Mesenteric fat pad (tissue), 1 donor: Measurements from ENCODE around the gene VAMP8. TPM values are rescaled to one million over a fixed set of nuclear protein-coding genes. Genes with fewer than 3 reads are reported as not detected.
"Not testable (repeated sequence)": the region's sequence is repeated elsewhere in the genome, so short reads cannot be mapped to it uniquely, and the experiment has no call there.

Experiments
- DNase-seq: peaks from one replicate; pipeline ENCODE4 v3.0.0-alpha.2; 2020; ENCODE audit warnings: low spot score
- total RNA-seq: library from RNA; stranded (reverse); fragmentation: NEBNext Ultra II Directional; extraction: Animal tissue kit (Norgen Biotek cat#: 25700); gene quantifications from one replicate; pipeline ENCODE4 v1.2.1, GENCODE V29; 2021
- donor health status: DM: yes; HTN: yes; CAD: no.

The VAMP8 gene
- total RNA-seq, 1 donor from 2014 or later = 73.3 TPM

DNA sequence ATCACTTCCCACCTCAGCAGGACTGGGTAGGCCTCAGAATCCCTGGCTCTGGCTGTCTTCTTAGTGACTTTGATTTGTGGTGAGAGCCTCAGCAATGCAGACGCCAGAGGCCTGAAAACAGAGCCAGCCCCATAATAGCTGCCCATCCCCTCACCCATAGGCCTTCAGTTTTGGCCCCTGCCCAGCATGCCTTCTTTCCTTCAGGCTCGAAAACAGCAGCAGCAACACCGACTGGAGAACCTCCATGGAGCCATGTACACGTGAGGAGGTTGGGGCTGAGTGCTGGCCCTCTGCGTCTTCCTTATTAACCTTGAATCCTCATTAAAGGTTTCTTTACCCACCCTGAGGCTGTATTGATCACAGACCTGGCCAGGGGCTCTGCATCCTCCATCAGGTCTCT lies 19.9 kb downstream of the VAMP8 start:
- DNase-seq = no peak

DNA sequence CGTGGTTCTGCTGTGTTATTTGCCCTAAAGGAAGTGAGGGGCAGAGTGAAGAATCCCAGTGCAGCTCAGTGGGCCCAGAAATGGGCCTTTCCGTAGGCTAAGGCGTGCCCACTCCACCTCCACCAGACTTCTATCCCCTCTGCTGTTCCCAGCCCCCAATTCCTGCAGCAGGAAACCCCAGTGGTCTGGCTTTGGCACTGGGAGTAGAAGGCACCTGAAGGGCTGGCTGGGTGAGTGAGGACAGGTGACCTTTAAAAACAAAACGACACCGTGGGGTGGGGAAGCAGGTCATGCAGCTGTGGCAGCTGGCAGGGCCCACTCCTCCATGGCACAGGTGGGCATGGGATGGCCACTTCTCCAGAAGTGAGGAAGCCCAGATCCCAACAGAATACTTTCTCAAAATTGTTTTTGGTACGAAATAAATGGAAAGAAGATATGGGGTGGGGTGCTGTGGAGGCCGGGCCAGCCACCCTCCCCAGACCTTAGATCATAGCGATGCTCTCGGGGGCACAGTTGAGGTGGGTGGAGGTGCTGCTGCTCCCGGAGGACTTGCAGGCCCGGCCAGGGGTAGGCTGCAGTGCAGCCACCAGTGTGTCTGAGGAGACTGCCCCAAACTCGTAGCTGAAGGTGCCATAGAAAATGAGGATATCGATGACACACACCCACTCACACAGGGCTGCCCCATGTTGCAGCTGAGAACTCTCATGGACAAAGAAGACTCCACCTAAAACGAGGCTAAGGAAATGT lies 21.4 kb downstream of the VAMP8 start:
- no peak for DNase-seq

DNA sequence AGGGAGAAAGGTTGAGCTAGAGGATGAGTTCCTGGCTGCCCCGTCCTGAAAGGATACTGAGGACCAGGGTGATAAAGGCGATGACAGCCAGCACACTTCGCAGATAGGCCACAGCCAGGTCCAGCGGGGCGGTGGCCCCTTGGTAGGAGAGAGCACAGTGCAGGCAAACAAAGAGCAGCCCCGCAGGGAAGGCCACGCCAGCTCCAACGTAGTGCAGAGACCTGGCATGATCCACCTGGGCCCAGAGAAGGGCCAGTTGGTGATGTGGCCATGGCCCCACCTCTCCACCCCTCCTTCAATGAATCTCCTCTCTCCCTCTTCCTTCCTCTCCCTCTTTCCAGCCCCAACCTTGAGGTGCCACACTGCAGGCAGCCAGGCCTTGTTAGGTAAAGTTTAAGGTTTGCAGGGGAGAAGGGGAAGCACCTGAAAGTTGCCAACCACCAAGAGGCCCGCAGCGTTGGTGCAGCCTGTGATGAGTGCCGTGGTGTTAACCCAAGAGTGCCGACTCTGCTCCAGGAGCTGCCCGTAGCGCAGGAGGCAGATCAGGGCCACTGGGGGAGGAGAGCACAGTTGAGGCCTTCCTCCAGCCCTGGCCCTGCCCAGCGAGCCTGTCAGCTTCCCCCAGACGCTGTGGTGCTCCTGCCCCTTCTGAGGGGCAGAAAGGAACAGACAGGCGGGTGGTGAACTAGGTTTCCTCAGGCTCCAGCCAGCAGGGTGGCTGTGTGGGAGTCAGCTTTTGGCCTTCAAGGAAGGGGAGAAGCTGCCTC lies 22.3 kb downstream of the VAMP8 start:
- DNase-seq = no peak

DNA sequence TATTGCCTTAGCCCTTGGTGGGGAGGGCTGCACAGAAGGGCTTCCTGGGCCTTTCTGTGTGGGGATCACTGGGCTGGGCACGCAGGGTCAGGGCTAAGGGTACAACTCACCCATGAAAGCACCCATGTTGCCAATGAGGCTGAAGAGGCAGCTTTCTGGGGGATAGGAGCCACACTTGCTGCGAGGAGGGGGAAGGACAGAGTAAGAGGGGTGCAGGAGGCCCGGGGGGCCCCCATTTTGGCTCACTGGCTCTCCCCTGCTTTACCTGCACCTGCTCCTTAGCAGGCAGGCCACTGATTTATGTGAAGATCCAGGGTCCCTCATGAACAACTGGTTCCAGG lies 22.8 kb downstream of the VAMP8 start:
- no peak for DNase-seq

DNA sequence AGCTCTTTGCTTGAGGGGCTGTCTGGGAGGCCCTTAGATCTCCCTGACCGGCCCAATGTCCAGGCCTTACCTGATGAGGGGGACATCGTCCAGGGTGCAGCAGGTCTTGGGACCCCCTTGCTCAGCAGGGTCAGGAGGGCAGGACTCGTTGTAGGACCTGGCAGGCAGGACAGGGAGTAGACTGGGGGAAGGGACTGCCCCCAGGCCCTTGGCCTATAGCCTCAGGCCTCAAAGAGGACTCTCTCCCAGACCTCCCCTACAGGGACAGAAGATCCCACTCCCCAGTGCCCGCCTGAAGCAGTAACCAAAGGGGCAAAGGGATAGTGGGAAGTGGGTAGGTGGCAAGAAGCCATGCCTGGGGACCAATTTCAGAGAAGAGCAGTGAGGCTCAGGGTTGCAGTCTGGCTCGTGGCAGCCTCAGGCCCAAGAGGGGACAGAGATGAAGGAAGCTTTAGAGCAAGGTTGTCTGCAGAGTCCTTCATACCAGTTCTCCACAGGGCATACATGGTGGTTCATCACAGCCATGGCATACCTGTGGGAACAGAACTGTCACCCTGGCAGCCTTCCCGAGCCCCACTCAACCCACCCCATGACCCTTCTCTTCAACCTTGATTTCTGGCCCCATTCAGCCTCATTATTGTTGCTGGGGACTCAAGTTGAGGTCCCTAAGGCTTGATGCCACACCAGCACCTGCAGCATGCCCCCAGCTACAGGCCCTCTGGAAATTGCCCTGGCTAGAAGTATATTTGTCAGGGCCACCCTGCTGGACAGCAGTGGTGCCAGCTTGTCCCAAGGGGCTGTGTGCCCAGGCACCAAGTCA lies 23.8 kb downstream of the VAMP8 start:
- DNase-seq = no peak

DNA sequence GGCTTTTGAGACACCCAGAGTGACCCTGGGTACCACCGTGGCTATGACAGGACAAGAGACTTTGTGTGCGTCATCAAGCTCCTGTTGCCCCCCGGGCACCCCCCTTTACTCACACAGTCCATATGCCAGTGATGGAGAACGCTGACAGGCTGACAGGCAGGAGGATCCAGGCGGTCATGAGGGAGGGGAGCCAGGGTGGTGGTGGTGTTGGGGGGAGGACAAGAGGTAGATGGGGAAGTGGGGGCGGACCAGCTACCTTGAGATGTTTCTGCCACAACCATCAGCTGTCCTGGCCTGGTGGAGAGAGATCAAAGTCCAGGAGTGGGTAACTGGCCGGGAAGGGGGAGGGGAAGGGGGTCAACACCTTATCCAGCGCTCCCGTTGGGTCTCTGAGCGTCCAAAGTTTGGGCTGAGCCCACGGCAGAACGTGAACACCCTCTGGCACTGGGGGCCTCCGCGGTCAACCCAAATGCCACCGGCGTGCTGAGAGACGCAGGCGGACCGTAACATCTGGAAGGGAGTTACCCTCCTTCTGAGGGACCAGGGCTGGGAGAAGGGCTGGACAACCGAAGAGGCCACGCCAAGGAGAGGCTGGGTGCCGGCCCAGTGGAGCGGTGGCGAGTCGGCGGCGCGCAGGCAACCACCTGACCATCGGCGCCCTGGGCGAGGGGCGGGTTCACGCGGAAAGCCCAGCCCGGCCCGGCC lies 24.5 kb downstream of the VAMP8 start:
- DNase-seq = no peak

DNA sequence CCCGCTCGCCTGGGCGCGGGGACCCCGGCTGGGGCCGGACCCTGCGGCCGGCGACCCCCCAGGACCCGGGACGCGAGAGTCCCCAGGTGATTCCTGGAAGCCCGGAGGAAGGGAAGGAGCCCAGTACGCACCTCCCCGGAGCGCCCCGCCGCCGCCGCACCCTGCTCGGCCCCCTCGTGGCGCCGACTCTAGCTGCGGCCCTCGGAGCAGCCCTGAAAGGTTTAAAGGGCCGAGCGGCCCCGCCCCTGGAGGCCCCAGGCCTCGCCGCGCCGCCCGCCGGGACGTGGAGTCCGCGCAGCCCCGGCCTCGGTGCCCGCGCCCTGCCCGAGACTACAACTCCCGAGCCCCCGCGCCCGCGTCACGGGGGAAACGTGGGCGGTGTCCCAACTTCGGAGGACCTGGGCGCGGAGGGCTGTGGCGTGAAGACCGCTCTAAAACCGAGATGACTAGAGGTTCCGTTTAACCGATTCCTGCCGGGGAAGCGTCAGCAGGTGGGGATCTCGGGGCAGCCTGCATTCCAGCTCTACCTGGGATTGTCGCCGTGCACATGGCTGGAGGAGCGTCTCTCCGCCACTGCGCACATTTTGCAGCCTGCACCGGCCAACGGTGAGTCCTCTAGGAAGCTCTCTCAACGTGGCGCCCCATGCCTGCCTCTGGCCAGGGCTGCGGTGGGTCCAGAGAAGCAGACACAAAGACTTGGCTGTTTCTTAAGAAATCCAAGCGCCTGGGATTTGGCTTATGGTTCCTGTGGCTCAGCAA lies 25.3 kb downstream of the VAMP8 start, which contains the start of gene TMEM150A:
TMEM150A (minus strand) TSS at position 223 of the 759 bp plus-strand sequence. CDS start 750 bp downstream, outside the sequence.
- peak; percentile 98 for DNase-seq

DNA sequence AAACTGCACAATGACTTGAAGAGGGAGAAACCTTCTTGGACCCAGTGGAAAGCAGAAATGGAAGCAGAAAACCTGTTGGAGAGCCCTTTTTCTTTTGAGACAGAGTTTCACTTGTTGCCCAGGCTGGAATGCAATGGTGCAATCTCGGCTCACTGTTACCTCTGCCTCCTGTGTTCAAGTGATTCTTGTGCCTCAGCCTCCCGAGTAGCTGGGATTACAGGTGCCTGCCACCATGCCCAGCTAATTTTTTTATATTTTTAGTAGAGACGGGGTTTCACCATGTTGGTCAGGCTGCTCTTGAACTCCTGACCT lies 26.7 kb downstream of the VAMP8 start:
- not testable (repeated sequence) for DNase-seq

DNA sequence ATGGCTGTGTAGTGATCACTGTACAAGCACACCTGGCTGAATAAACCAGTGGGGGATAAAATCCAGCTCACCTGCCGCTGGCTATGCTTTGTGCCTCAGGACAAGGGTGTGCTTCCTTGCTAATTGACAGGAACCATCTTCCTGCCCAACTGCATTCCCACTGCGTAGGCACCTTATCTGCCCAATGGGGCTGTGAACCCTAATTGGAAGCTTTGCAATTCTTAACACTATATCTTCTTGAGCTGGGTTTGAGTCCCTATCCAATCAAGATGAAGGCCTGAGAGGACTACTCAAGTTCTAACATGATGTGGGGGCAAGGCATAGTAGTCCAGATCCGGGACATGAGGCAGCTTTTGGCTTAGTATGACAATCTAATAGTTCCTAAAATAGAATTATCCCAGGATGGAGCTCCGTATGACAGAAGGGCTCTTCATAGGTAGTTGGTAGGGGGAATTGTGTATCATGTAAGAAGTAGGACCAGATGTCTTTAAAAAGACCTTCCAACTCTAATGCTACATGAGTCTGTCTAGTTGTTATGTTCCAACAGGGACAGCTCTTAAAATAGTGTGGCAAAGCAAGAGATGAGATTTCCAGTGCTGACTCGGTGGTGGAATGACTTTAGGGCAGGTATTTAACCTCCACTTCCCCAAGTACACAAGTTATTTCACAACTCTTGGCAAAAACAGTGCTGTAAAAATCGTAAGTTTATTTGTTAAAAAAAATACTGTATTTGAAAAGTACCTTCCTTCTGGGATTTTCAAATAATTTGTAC lies 27.4 kb downstream of the VAMP8 start:
- DNase-seq = no peak

DNA sequence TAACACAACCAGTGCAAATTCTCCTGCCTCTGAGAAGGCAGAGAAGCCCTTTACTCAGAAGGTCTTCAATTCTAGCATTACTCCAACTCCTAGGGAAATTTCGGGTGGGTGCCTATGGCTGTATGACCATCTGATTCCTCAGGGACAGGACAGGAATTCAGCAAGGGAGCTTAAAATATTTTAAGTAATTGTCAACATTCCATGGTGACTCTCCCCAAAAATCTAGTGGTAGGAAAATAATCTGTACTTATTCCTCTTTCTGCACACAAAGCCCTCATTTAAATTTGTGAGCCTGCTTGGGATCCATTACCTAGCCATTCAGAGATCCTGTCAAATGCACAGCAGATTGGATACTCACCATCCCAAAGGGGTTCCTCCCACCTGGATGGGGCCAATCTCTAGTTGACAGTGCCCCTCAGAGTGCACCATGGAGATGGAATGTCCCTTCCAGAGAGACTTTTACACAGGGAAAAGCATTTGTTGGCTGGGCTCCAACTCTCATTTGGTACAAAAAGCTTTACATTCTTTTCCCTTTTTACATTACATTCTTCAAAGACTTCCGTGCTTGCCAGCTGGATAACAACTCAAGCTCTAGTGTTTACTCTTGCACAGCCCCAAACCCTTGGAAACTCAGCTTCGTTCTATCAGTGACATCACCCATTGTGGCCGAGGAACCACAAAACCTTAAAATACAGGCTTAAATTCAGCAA lies 28.2 kb downstream of the VAMP8 start:
- DNase-seq = no peak

DNA sequence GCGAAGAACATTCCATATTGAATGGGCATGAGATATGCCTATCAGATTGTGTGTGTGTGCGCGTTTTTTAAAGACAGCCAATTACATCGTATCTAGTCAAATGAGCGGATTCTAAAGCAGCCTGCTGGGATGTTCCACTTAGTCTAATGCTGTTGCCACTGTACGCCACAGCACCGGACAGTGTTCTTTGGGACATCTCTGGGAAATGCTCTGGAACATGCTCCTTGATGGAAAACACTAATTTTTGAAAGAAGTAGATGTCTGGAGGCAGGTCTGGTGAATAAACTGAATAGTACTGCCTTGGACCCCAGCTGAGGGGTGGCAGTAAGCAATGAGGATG lies 28.7 kb downstream of the VAMP8 start:
- DNase-seq = no peak

DNA sequence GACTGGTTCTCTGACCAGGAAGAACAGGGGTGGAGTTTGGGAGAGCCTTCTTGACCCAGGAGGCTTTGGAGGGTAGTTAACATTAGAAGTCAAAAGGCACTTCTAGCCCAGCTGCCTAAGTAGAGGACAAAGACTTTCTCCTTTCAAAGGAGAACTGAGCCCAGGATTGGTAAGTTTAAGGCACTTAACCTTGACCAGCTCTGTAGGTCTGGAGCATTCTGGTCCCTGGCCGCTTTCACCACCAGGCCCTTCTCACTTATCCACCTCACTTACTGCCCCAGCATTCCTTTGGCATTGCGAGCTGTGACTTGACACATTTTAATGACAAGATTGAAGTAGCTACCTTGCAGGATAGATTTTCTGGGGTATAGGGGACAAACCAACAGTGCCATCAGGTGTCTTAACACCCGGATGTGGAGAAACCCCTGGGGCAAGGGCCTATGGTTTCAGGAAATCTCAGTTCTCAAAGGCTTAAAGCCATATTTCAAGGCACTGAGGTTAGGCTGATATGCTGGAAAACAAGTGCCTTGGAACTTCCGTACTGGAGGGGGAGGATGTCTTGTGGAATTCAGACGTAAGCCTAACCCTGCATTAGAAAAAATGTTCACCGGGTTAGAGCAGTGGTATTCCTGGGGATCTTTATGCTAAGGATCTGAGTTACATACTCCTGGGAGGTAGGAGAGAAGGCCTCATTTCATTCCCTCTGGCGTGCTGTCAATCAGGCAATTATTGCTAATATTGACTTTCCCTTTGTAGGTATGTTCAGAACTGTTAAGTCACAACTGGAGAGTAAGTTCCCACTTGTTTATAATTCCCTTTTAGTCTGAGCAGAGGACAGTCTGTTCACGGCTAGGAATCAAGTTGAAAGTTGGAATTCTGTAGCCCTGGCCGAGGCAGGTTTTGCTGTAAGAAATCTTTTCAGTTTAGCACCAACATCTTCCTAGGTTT lies 30.2 kb downstream of the VAMP8 start:
- no peak for DNase-seq

DNA sequence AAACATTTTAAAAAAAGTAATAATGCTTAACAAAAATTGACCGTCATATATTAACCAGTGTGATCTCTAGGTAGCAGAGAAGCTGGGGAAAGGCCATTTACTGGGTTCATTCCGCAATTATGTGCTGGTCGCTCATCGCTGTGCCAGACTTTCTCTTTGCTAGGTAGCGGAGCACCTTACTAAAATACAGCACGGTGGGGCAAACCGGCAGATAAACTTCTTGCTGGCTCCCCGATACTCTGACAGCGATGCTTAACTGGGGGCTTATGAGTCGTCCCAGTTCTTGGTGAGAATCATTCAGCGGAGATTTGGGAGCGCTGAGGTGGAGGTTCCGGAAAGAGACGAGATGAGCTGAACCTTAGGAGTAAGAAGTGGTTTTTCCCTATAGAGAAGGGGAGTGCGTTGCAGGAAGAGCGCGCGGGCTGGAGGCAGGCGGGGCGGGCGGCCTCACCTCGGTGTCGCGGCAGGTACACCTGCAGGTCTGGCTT lies 33.9 kb downstream of the VAMP8 start:
- no peak for DNase-seq

DNA sequence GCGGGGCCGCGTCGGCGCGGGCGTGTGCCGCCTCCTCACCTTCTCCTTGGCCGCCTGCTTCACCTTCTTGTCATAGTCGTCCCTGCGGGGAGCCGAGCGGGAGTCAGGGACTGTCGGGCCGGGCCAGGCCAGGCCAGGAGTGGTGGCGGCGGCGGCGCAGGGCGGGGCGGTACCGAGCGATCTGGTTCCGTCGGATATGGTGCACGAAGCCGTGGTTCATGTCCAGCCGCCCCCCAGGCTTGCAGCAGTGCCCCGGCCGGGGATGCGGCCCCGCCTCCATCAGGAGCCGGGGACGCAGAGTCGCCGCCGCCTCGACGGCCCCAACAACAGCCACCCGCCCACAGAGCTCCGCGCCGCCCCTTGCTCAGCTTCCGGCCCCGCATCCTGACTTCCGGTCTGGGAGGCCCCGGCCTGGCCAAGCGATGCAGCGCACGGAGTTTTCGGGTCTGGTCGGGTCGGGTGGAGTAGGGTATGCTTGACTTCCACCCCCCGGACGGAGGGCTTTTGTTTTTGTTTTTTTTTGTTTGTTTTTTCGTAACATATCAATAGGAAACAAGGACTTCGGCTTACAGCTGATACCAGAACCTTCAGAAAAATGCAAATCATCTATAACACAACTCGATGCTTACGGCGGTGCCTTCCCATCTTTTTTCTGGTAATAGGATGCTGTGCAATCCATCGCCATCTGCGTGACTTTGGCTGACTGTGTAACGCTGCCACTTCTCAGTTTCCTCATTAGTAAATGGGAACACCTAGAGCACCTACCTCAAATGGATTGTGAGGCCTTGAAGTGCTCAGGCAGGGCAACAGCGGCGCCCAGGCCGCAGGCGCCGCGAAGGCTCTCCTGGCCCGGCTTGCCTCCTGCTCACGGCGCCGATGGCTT lies 34.6 kb downstream of the VAMP8 start, which contains the start of gene C2orf68:
C2orf68 (minus strand) TSS at position 362 of the 883 bp plus-strand sequence; CDS start at position 280, 82 bp downstream.
- peak; percentile 98 for DNase-seq

DNA sequence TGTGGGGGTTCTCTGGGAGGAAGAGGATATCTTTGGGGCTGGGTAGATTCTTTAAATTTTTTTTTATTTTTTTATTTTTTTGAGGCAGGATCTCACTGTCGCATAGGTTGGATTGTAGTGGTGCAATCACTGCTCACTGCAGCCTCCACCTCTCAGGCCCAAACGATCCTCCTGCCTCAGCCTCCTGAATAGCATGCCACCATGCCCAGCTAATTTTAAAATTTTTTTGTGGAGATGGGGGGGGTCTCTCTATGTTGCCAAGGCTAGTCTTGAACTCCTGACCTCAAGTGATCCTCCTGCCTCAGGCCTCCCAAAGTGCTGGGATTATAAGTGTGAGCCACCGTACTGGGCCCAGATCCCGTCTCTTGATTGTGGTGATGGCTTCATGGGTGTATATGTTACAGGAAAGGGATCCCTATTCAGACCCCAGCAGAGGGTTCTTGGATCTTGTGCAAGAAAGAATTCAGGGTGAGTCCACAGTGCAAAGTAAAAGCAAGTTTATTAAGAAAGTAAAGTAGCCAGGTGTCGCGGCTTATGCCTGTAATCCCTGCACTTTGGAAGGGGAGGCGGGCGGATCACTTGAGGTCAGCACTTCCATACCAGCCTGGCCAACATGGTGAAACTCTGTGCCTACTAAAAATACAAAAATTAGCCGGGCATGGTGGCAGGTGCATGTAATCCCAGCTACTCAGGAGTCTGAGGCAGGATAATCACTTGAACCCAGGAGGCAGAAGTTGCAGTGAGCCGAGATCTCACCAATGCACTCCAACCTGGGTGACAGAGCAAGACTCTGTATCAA lies 36.5 kb downstream of the VAMP8 start:
- DNase-seq = no peak

DNA sequence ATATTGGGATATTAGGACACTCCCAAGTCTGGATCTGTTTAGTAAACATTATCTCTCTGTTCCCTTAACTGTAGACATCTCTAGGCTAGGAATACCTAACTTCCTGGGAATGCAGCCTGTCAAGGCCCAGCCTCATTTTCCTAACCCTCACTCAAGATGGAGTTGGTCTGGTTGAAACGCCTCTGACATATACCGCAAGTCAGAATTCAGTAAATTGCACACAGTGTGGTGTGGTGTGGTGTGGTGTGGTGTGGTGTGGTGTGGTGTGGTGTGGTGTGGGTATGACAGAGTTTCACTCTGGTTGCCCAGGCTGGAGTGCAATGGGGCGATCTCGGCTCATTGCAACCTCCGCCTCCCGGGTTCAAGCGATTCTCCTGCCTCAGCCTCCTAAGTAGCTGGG lies 37.4 kb downstream of the VAMP8 start:
- DNase-seq = not testable (repeated sequence)
